ENCODE data around the gene VSTM2L. TPM values are rescaled to one million over a fixed set of nuclear protein-coding genes. Genes with fewer than 3 reads are reported as not detected.

VSTM2L gene
- total RNA-seq, 3 donors from 2014 or later (not counting 1 experiment from before 2014, with no cell fraction given) = 0.18 TPM; not detected in 2

DNA sequence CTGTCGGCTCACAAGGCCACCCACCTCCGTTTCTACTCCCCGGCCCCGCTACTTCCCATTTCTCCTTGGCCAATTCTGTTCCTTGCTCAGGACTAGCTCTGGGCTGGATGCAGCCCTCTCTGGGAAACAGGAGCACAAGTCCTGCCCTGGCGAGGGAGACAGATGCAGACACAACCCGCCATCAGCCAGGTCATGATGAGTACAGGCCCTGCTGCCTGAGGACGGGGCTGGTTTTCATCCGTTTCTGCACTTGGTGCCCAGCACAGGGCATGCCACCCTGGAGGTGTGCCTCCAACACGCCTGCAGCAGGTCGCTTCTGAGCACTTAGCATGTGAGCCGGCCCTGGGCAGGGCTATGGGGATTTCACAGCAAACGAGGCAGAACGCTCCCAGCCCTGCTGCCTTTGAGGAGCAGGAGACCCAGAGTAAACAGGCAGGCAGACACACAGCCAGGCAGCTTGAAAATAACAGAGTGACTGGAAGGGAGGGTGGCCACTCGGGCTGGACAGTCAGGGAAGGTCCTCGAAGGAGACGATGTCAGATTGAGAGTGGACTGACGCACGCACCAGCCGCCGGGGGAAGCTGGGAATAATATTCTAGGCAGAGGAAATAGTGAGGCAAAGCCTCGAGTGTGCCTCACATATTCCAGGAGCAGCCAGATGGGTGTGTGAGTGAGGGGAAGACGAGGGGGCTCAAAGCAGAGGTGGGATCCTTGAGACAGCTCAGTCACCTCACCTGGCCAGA is 21.2 kb upstream of the VSTM2L start:
- H3K4me1 Mint-ChIP-seq = no peaks in the 10 kb centered on the region
- no peak for TF ChIP-seq CTCF (IDR thresholded peaks at IDR 0.05)
- DNase-seq (no peak), ATAC-seq (no peak)
- 86% methylated on average over 22 of the region's 22 CpGs for WGBS (ENCODE audit: insufficient coverage)
- H3K27me3 ChIP-seq (ENCODE audit: control insufficient read depth, insufficient read depth, low read length) = no peaks in the 10 kb centered on the region
- no peak overlapping the region for H3K27ac ChIP-seq (ENCODE audit: low read length)
- H3K27ac Mint-ChIP-seq = no peak overlapping the region
- H3K4me3 ChIP-seq (ENCODE audit: low read length) = no peak overlapping the region
- intact Hi-C loops (cut with micrococcal nuclease) = no loop called here
- H3K9me3 Mint-ChIP-seq = no peaks in the 10 kb centered on the region
- H3K4me1 ChIP-seq (ENCODE audit: control insufficient read depth, insufficient read depth, low read length) = no peaks in the 10 kb centered on the region
- no peaks in the 10 kb centered on the region for H3K36me3 ChIP-seq (ENCODE audit: control insufficient read depth, insufficient read depth, low read length)
- H3K36me3 Mint-ChIP-seq = no peaks in the 10 kb centered on the region
- no peaks in the 10 kb centered on the region for H3K9me3 ChIP-seq (ENCODE audit: control insufficient read depth, insufficient read depth, low read length)
- H3K27me3 Mint-ChIP-seq (ENCODE audit: low read depth in 2 of 2) = no peaks in the 10 kb centered on the region
- no peak overlapping the region for H3K4me3 Mint-ChIP-seq

- no peaks in the 10 kb centered on the region for H3K9me3 ChIP-seq (ENCODE audit: control insufficient read depth, insufficient read depth, low read length)
- no peak for ATAC-seq
- DNase-seq = no peak
- Mint-ChIP-seq H3K27ac (no peak overlapping the region), H3K4me1 (no peaks in the 10 kb centered on the region), H3K4me3 (no peak overlapping the region), H3K36me3 (no peaks in the 10 kb centered on the region), H3K27me3 (ENCODE audit: low read depth in 2 of 2) (no peaks in the 10 kb centered on the region), H3K9me3 (no peaks in the 10 kb centered on the region)
- H3K27me3 ChIP-seq (ENCODE audit: control insufficient read depth, insufficient read depth, low read length) = no peaks in the 10 kb centered on the region
- no peak overlapping the region for H3K27ac ChIP-seq (ENCODE audit: low read length)
- WGBS (ENCODE audit: insufficient coverage) = 88% methylated on average over 14 of the region's 16 CpGs
- no peaks in the 10 kb centered on the region for H3K36me3 ChIP-seq (ENCODE audit: control insufficient read depth, insufficient read depth, low read length)
- H3K4me3 ChIP-seq (ENCODE audit: low read length) = no peak overlapping the region
- H3K4me1 ChIP-seq (ENCODE audit: control insufficient read depth, insufficient read depth, low read length) = no peaks in the 10 kb centered on the region
- no peak for TF ChIP-seq CTCF (IDR thresholded peaks at IDR 0.05)
- intact Hi-C loops (cut with micrococcal nuclease) = no loop called here
Measured at GRCh38 chr20:37882961-37883712, 19.8 kb upstream of the VSTM2L start.

- Histone ChIP-seq H3K4me1 (ENCODE audit: control insufficient read depth, insufficient read depth, low read length) (no peaks in the 10 kb centered on the region), H3K27ac (ENCODE audit: low read length) (no peak overlapping the region), H3K36me3 (ENCODE audit: control insufficient read depth, insufficient read depth, low read length) (no peaks in the 10 kb centered on the region), H3K27me3 (ENCODE audit: control insufficient read depth, insufficient read depth, low read length) (no peaks in the 10 kb centered on the region), H3K9me3 (ENCODE audit: control insufficient read depth, insufficient read depth, low read length) (no peaks in the 10 kb centered on the region), H3K4me3 (ENCODE audit: low read length) (no peak overlapping the region)
- no peaks in the 10 kb centered on the region for H3K9me3 Mint-ChIP-seq
- TF ChIP-seq CTCF (IDR thresholded peaks at IDR 0.05) = no peak
- ATAC-seq (no peak), DNase-seq (no peak)
- intact Hi-C loops (cut with micrococcal nuclease) = no loop called here
- H3K4me3 Mint-ChIP-seq = no peak overlapping the region
- no peaks in the 10 kb centered on the region for H3K27me3 Mint-ChIP-seq (ENCODE audit: low read depth in 2 of 2)
- no peaks in the 10 kb centered on the region for H3K4me1 Mint-ChIP-seq
- no peak overlapping the region for H3K27ac Mint-ChIP-seq
- 85% methylated on average over 8 of the region's 8 CpGs for WGBS (ENCODE audit: insufficient coverage)
- H3K36me3 Mint-ChIP-seq = no peaks in the 10 kb centered on the region
Measured at GRCh38 chr20:37885042-37885441, 17.9 kb upstream of the VSTM2L start.
